Inflammatory macrophage treated with lipopolysaccharide for 1 hour (primary cell): ENCODE data around the gene RASA3.

ENCODE experiments used
- DNase-seq, 2 donors: peaks; one replicate each; pipeline ENCODE4 v3.0.0-alpha.2; 2020 to 2022

The RASA3 gene

GRCh38 chr13:113928685-113929627 lies 203.5 kb downstream of the RASA3 start:
- DNase-seq = no peak
